ENCODE measurements around the gene HDAC9.

Gene HDAC9

DNA sequence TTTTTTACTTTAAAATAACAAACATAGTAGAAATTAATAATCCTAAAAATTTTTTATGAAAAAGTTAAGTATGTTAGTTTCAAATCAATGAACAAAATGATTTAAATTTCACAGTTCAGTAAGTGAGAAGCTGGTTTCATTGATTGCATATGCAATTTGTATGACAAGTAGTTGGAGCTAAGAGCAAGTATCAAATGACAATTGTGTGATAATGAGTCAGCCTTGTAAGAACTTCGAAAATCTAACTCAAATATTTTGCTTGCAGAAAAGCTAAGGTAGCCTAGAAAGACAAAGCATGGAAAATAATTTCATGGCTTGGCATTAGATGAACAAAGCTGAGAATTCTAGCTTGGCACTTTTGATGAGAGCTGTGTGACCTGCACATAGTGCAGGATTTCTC is 111.5 kb downstream of the HDAC9 start:
- DNase-seq, result no peak

DNA sequence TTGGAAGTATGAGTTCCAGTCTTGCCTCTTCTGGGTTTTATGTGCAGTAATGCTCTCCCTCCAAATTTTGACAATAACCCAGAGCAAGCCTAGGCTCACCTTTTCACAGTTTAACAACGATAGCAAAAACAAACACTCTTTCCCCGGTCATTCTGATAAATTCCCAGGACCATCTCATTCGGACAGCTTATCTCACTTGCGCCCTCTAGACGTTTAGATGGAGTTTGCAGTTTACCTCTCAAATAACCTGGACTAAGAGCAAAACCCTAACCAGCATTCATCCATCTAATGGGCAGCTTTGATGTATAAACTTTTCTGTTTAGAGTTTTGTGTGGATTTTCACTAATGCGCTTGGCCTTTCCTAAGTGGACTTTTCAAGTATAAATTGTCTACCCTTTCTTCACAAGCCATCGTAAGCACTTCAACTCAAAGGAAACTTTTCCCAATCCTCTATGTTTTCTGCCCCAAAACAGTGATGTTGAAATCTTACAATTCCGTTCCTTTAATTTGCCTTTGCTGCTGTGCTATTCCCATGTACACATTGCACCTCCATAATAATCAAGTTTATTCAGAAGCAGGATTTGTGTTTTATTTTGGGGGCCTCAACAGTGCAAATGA is 114.9 kb downstream of the HDAC9 start:
- no peak for DNase-seq

DNA sequence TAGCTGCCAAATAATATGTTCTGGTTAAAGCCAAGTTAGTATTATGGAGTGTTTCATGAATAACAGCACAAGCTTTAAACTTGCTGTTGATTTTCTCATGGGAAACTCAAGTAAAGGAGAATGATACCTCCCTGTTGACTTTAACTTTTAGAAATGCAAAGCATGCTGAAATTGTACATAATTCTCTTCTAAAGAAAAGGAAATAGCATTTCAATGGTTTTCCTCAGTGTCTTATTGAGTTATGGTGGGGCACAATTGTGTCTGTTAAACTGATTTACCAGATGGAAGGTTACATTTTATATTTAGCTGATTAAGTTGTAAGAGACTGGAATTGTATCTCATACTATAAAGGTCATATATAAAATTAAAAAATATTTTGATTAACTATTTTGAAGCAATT is 119.3 kb downstream of the HDAC9 start:
- no peak for DNase-seq

DNA sequence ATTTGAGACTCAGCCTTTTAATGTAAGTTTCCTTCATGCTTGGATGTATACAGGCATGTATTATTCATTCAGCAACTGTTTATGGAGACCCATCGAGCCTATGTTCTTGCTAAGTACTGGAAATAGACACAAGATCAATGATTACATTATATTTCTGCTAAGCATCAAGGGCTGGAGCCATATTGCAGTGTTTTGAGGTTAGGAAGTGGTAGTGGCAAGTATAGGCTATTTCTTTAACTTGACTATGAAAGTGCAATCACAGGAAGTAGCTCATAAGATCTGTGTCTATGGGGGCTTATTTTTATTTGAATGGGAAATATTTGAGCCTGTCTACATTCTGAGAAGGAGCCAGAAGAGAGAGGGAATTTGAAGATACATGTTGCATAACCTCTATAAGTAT is 123.8 kb downstream of the HDAC9 start:
- no peak for DNase-seq

DNA sequence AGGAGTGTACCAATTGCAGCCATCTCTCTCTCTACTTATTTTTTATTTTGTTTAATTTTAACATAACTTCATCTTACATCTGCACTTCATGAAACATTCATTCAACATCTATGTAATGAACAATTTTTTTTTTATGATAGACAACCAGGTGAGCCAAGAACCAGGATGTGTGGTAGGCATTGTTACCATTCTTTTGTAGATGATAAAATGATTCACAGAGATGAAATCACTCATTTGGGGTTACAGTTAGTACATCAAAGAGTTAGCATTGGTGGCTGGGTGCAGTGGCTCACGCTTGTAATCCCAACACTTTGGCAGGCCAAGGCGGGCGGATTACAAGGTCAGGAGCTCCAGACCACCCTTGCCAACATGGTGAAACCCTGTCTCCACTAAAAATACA is 127.8 kb downstream of the HDAC9 start:
- no peak for DNase-seq

DNA sequence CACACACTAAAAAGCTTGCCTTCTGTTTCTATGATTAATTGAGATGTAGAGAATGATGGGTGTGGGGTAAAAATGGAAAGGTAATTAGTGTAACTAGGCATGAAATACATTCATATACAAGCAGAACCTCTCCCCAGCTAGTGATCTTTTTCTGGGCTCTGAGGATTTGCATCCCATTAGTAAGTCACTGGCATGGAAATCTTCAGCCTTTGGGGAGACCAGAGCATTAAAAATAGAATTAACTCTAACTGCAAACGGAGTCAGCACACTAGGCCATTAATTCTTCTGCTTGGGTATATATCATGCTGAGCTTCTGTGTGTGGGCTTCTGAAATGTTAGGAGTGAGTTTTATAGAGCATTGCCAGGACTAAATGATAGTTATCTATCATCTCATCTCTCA is 128.9 kb downstream of the HDAC9 start:
- DNase-seq, result no peak

DNA sequence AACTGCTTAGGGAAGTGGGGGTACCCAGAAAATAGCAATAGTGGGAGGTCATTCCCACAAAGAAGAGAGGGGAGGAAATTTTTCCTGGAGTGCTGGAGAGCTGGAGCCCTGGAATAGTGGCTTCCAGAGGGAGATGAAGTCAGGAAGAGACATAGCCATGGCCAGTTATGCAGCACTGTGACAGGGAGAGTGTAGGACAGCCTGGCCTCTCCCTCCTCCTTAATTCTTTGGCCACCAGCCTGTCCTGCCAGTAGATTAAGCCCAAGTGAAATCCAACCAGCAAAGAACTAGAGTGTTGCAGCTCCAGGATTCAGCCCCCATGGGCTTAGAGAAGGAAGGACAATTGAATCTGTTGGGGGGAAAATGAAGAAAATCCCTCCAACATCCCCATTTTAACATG is 130.5 kb downstream of the HDAC9 start:
- DNase-seq, result no peak

DNA sequence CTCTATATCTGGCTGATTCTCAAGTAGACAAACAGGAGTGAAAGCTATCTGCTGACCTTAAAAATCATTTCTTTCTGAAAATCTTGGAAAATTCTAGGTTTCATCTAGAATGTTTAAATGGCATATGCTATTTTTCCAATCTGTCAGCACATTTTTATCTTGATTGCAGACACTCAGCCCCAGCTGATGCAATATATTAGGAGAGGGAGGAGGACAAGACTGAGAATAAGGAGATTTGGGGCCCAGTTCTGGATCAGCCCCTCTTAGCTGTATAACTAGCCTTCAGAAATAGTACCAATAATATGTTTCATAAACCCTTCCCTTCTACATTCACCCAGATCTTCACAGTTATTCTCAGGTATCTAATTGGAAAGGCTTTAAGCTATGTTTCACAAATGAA is 131.2 kb downstream of the HDAC9 start:
- no peak for DNase-seq

DNA sequence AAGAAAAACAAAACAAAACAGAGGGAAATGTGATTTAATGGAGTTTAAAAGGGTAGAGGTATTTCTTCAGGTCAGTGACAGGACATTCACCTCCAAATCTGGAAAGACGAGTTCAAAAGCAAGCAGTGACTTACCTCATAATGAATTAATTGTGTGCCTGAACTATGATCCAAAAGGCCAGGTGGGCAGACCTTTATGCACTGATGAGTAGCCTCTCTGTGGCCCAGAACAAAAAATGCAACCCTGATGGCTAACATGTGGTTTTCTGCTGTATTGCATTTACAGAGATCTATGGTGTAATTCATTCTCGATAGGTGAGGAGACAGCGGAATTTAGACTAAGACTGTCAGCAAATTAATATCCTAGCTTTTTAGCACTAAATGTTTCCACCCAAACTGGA is 142.0 kb downstream of the HDAC9 start:
- DNase-seq, result no peak

DNA sequence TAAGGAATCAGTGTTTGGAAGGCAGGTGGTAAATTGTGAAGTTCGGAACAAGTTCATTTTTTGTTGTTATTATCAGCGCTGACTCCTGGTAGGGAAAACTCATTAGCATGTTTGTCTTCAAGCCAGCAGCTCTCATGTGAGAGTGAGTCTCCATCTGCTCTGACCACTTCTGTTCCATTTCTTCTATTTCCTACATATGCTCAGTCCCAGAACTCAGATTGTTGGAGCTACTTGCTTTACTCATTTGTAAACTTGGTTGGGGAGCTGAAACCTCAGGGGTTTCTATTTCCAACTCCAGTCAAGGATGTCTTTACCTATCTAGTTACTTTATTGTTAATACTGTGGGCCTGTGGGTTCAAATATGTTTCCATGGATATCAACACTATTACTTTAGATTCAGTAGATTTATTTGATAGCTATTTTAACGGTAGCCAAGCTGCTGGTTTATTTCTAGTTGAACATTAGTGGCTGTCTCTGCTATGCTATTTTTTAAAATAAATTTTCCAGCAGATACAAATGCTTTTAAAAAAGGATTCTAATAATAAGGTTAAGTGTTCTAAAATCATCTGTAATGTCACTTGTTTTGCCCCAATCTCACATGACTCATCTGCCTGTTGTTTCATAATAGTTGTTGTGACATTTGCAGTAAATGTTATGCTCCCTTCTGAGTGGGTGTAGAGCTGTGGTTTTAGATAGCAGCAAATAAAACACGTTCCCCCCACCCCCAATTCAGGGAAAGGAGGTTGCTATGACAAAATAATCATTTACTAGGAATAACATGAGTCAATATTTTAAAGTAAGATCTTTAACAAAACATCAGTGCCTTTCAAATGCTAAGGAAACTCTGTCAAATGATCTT is 143.3 kb downstream of the HDAC9 start:
- DNase-seq, result no peak

DNA sequence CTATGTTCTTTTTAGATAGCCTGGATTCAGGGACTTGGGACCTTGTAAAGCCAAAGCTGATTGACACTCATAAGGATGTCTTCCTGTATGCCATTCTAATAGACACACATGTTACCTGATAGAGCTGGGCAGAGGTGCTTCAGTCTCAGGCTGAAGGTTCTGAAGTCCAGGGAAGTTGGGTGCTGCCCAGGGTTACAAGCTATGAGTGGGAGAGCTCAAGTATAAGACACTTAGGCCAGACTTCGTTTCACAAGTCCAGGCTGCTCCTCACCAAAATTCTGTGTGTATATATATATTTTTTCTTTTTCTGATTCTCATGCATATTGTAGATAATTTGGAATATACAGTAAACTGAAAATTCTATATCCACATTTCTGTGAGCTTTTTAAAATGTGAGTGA is 144.2 kb downstream of the HDAC9 start:
- no peak for DNase-seq

DNA sequence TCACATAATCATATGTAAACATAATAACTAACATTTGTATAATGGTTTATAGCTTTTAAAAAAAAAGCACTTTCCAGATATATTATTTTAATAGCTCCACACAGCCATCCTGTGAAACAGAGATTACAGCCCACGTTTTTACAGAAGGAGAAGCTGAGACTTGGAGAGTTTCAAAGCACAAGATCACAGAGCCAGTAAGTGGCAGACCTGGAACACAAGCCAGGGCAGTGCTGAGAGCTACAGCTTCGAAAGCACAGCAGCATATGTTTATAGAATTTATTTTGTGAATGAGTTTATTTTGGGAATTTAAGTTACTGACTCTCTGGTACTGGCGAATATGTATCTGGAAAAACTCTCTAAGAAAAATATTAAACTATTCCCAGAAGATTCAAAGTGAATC is 149.4 kb downstream of the HDAC9 start:
- no peak for DNase-seq

DNA sequence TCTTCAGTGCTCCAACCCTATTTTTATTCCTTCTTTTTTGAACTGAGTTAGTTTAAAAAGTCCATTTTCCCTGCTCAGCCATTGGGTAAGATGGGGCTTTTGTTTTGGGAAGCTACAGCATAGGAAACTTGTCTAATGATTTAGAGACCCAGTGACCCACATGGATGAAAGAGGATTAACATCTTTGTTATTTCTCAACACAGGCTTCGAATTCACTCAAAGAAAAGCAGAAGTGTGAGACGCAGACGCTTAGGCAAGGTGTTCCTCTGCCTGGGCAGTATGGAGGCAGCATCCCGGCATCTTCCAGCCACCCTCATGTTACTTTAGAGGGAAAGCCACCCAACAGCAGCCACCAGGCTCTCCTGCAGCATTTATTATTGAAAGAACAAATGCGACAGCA is 152.0 kb downstream of the HDAC9 start:
- no peak for DNase-seq

DNA sequence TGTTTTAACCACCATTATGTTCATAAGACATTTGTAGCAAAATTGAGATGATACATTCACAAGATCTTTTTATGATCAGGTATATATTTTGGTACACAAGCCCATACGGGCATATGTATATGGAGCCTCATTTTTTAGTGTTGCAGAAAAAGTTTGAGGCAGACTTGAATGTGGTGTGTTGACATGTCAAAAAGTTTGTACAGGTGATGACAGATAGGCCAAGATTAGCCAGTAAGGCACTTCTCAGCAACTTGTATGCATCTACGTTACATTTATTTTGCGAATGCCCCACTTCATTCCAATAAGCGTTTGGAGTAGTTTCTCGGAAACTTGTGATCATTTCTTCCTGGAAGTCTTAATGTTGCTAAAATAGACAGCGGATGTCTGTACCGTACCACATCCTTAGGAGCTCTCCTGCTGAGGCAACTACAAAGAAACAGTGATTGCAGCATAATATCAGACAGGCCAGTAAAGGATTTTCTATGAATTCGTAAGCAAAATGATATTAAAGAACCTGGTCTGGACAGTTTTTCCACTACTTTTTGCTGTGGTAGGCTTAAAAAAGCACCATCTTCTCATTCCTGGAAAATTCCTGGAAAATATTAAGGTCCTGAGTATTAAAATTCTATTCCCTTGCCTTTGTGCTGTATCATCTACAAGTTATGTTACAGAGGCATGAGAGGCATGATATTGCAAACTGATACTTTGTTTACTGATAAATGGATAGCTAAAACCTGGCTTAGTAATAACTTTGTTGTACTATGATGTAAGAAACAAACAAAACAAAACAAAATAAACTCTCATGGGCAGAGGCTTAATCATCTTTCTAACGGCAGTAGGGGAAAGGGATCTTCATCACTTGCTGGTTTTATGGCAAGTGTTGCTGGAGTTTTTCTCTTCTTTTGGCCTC is 153.6 kb downstream of the HDAC9 start:
- no peak for DNase-seq

DNA sequence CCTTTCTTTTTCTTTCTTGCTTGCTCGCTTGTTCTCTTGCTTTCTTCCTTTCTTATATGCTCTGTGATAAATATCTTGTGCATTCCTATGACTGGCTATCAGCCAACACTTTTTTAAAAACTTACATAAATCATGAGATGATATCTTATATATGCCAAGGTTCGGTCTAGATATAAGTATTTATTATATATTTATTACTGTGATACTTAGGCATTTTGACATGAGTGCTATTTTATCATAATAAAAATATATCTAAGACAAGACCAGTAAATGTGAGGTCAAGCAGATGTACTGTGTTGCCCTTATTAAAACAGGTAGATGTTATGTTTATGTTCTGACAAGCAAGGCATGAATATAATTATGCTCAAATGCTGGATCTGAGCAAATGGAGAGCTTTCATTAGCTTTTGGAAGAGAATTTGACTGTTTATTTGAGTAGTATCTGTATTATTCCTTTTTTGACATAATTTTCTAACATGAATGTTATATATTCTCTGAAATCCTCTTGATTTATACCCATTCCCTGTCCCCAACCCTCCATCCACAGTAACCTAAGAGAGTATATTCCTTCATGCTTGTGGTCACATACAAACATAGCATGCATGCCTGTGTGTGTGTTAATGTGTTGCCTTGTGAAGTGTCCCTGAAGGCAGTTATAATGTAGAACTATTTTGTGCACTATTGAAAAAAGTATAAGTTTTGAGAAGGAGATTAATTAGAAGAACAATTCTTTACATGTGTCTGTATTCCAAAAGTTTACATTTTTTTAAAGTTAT is 158.0 kb downstream of the HDAC9 start:
- no peak for DNase-seq

DNA sequence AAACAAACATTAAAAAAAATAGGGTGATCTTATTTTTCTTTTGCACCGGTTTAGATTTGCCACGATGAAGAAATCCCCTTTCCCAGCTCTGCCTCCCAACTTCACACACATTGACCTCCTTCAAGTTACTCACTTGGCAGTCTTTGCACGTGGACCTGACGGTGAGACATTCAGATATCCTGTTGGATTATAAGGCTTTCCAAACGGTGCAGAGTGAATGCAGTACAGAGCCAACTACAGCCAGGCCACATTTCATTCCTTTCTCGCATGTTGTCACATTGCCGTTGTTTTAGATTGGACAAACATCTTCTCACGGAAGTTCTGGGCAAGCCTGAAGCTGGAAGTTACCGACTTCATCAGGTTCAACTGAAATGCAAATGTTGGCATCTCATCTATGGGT is 159.2 kb downstream of the HDAC9 start:
- no peak for DNase-seq

DNA sequence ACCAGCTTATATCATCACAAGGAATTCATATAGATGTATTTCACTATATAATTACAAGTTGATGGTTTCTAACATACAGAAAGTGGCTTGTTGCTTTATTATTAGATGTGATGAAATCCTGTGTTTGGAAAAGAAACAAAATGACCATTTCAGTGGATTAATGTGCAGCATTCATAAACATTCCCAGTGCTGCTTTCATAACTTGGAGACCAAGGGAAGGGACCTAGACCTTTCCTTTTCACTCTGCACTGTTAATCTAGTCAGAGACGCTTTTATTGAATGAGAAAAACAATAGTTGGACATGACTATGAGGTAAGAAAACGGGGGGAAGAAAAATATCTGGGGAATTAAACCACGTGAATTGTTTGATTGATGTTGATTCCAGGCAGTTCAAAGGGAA is 160.0 kb downstream of the HDAC9 start:
- DNase-seq, result no peak

DNA sequence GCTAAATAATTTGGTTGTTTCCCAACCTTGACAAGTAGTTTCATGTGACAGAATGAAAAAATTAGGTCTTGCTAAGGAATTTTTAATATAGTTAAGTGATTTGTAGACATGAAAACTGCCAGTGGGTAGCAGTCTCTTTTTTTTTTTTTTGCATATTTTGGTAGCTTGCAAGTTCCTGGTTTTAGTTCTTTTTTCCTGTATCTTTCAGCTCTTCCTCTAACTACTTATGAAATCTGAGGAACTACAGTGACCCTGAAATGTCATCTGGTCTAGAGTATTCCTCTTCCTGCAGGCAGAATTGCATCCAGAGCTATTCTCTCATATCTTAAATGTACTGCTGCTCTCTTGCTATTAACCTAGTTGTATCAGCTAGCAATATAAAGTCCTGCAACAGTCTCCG is 160.4 kb downstream of the HDAC9 start:
- DNase-seq, result no peak

DNA sequence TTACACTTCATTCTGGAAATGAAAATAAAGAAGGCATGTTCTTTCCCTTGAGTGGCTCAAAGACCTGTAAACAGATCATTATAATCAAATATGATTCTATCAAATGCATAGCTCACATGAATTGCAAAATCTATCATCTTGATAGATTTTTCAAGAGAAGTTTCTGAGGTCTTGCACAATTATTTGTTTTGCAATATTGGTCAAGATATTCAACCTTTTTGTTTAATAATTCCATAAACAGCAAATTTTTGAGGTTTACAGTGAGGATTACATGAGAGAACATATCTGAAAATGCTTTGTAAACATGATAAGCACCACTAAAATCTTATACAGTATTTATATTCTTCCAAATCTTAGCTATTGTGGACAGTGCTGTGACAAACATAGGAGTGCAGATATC is 160.8 kb downstream of the HDAC9 start:
- no peak for DNase-seq

DNA sequence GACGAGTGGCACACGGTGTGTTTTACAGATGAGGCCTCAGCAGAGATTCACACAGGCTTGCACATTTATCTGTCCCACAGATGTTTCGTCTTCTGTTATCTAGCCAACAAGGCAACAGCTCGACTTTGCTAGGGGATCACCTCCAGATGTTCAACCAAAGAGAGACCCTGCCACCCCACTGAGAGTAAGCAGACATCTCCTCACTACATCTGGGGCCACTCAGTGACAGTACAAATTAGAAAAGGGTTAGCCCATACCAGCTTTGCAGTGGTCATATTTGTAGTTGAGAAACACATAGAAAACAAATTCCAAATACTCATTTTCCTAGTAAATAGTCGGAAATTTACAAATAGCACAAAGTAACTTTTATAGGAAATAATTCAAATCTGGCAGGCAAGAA is 164.2 kb downstream of the HDAC9 start:
- no peak for DNase-seq

DNA sequence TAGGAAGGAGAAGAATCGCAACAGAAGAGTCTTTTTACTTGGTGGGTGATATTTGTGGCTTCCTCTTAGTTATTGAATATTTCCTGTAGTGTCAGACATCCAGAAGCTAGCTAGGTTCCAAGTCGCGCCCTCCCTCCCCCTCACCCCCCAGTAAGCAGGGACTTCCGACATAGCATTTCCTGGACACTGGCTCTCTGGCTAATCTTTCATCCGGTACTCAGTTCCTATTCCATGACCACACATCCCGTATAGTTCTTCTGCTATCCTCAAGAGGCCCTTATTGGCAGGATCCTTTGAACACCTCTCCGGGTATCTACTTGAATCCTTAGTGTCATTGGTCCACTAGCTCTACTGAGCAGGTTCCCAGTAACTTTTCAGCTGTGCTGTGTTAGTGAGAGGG is 167.8 kb downstream of the HDAC9 start:
- DNase-seq, result no peak

DNA sequence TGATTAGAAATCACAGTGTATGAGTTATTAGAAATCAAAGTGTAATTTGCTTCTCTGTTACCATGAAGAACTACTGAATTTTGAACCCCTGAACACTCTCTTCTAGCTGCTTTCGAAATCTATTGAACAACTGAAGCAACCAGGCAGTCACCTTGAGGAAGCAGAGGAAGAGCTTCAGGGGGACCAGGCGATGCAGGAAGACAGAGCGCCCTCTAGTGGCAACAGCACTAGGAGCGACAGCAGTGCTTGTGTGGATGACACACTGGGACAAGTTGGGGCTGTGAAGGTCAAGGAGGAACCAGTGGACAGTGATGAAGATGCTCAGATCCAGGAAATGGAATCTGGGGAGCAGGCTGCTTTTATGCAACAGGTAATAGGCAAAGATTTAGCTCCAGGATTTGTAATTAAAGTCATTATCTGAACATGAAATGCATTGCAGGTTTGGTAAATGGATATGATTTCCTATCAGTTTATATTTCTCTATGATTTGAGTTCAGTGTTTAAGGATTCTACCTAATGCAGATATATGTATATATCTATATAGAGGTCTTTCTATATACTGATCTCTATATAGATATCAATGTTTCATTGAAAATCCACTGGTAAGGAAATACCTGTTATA is 170.7 kb downstream of the HDAC9 start:
- peak; percentile 69 for DNase-seq

DNA sequence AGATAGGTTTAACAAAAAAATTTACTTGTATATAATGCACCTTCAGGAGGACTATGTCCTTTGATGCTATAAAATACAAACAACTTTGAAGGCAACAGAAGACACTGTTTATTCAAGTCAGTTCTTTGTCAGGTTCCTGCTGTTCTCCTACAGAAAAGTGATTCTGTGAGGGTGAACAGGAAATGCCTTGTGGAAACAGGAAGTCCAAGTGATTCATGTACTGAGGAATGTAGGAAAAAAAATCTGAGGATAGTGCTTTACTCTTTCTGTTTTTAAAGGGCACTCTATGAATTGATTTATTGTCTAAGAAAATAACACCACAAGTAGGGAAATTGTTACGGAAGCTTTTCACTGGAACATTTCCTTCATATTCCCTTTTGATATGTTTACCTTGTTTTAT is 171.9 kb downstream of the HDAC9 start:
- no peak for DNase-seq

Measured in NCI-H2029 (cell line).